Stromal cell of bone marrow (primary cell): ENCODE measurements around the gene CPLX1.
"Not testable (repeated sequence)": the region's sequence is repeated elsewhere in the genome, so short reads cannot be mapped to it uniquely, and the experiment has no call there.

Experiments used
- DNase-seq: peaks from one replicate; pipeline ENCODE4 v3.0.0-alpha.2; 2012; ENCODE audit warnings: low read depth

The CPLX1 gene

GRCh38 chr4:819401-820229 is 6.3 kb downstream of the CPLX1 start:
- DNase-seq, result no peak

GRCh38 chr4:818106-818921 is 7.6 kb downstream of the CPLX1 start:
- DNase-seq, result no peak

- DNase-seq, result no peak
Observed at GRCh38 chr4:815464-816146, 10.3 kb downstream of the CPLX1 start.

GRCh38 chr4:814312-814850 is 11.5 kb downstream of the CPLX1 start:
- DNase-seq, result no peak

GRCh38 chr4:813900-814299 is 12.0 kb downstream of the CPLX1 start:
- DNase-seq, result no peak

- DNase-seq, result no peak
Observed at GRCh38 chr4:808860-809570, 16.9 kb downstream of the CPLX1 start.

GRCh38 chr4:807792-808191 is 18.1 kb downstream of the CPLX1 start:
- DNase-seq, result no peak

- not testable (repeated sequence) for DNase-seq
Observed at GRCh38 chr4:806979-807378, 18.9 kb downstream of the CPLX1 start.

- DNase-seq, result no peak
Observed at GRCh38 chr4:804804-805203, 21.1 kb downstream of the CPLX1 start.

GRCh38 chr4:803884-804283 is 22.0 kb downstream of the CPLX1 start:
- no peak for DNase-seq

GRCh38 chr4:801436-802124 is 24.3 kb downstream of the CPLX1 start:
- DNase-seq, result no peak

- DNase-seq, result no peak
Observed at GRCh38 chr4:797066-797465, 28.9 kb downstream of the CPLX1 start.

GRCh38 chr4:796206-796605 is 29.7 kb downstream of the CPLX1 start:
- no peak for DNase-seq

- DNase-seq, result no peak
Observed at GRCh38 chr4:795726-796119, 30.2 kb downstream of the CPLX1 start.

GRCh38 chr4:794900-795725 is 30.8 kb downstream of the CPLX1 start:
- no peak for DNase-seq

- no peak for DNase-seq
Observed at GRCh38 chr4:793941-794621, 31.8 kb downstream of the CPLX1 start.

GRCh38 chr4:793093-793861 is 32.7 kb downstream of the CPLX1 start:
- no peak for DNase-seq

- no peak for DNase-seq
Observed at GRCh38 chr4:792626-793092, 33.3 kb downstream of the CPLX1 start.
